ENCODE results near the gene TIMP2.

Gene TIMP2

DNA sequence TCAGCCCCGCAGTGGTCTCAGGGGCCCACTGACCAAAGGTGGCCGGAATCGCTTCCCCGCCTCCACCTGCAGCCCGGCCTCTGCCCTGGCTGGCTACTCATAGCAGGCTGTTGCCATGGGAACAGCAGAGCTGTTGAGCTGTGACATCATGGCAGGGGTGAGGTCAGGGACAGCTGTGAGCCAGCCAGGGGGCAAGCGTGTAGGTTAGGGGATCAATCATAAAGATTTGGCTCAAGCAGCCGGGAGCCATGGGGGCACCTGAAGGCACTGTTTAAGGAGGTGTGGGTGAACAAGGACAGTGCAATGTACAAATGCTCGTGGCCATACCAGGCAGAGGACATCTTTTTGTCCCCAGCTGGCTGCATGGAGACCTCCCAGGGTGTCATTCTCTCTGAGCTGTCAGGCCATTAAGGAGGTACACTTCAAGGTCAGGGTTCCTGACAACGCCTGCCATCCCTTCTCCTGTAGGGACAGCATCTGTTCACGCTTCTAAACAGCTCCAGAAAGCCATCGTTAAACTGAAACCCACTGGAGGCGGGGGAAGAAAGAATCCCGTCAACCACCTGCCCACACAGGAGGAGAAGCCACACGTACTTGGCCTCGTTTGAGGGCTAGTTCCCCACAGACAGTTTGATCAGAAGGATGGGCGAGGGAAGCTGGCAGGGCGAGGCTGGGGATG lies 21.9 kb downstream of the TIMP2 start, which contains the start of gene CEP295NL:
Gene CEP295NL (minus strand): TSS at position 101 of the 679 bp plus-strand sequence. CDS start 1,373 bp downstream, outside the sequence.
- no peak for TF ChIP-seq TAF1 (IDR thresholded peaks at IDR 0.05; ENCODE audit: borderline replicate concordance, insufficient read depth, low read length)
- TF ChIP-seq REST (IDR thresholded peaks at IDR 0.05; ENCODE audit: insufficient read depth in 1 of 2, low read depth in 2 of 2, low read length in 2 of 2), result no peak
- TF ChIP-seq POLR2AphosphoS5 (IDR thresholded peaks at IDR 0.05; ENCODE audit: low read depth, low read length), result no peak
- no peak for TF ChIP-seq SIN3A (IDR thresholded peaks at IDR 0.05; ENCODE audit: borderline replicate concordance, insufficient read depth, low read length)
- no peak for TF ChIP-seq FOXP2 (optimal IDR thresholded peaks at IDR 0.05; ENCODE audit: borderline replicate concordance, extremely low read depth, extremely low read length, insufficient read depth)

DNA sequence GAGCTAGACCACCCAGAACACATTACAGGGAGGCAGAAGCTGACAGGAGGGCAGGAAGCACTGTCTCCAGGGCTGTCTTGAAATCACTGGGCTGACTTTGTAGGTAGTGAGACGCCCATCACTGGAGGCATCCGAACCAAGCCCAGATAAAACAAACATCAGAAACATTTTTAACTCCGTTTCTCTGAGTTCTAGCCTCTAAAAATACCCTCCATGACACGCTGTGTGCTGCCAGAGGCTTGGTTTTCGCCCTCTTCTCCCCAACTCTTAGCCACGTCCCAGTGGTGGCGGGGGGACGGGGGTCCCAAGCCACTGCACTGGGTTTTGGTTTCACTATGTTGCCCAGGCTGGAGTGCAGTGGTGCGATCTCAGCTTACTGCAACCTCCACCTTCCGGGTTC lies 23.4 kb downstream of the TIMP2 start:
- TF ChIP-seq TAF1 (IDR thresholded peaks at IDR 0.05; ENCODE audit: borderline replicate concordance, insufficient read depth, low read length), result no peak

DNA sequence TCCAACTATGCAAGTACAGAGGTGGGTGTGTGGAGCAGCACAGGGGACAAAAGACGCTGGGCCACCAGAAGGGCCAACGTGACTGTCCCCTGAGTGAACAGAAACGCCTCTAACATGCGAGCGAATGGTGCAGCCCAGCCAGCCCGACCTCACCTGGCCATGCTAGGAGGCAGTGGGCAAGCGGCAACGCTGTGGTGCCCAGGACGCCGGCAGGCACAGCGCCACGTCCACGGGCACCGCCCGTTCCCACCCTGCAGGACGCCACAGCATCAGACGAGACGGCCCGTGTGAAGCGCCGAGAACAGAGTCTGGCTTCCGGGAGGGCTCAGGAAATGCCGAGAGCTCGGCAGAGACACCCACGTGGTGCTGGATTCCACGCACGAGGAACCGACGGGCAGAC lies 24.4 kb downstream of the TIMP2 start:
- no peak for TF ChIP-seq REST (IDR thresholded peaks at IDR 0.05; ENCODE audit: insufficient read depth in 1 of 2, low read depth in 2 of 2, low read length in 2 of 2)
- no peak for TF ChIP-seq TAF1 (IDR thresholded peaks at IDR 0.05; ENCODE audit: borderline replicate concordance, insufficient read depth, low read length)
- TF ChIP-seq POLR2AphosphoS5 (IDR thresholded peaks at IDR 0.05; ENCODE audit: low read depth, low read length), result no peak
- TF ChIP-seq FOXP2 (optimal IDR thresholded peaks at IDR 0.05; ENCODE audit: borderline replicate concordance, extremely low read depth, extremely low read length, insufficient read depth), result no peak
- TF ChIP-seq SIN3A (IDR thresholded peaks at IDR 0.05; ENCODE audit: borderline replicate concordance, insufficient read depth, low read length), result no peak

DNA sequence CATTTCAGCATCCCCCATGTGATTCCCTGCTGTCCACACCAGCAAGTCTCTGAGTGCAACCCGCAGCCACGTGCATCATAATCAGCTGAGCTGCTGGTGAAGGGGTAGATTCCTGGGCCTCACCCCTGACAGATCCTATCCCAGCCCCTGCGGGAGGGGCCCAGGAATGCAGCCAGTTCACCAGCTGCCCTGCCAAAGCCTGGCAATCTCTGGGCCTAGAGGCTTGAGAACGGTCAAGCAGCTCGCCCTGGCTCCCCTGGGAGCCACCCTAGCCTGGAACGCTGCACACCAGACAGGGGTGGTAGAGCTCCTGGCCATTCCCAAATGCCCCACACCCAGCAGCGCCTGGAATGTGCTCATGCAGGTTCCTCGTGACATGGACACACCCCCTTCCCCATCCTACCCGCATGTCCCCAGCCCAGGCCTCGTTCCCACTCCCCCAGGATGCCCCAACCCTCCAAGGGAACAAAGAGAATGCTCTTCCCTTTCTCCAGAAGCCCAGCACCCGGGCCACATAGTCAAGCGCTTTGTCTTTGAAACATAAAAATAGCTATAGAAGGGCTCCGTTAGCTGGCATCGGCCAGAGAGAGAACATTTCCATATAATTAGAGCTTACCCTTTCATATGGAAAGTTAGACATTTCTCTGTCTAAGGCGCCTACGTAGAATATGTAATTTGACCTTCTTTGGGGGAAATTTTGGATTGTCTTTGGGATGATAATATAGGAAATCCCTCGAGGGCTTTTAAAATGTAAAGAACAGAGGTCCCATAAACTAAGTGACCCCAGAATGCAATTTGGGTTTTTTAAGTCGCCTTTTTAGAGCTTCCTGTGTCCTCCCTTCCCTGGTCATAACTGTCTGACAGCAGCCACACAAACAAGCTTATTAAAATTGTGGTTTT lies 25.6 kb downstream of the TIMP2 start:
- TF ChIP-seq FOXP2 (optimal IDR thresholded peaks at IDR 0.05; ENCODE audit: borderline replicate concordance, extremely low read depth, extremely low read length, insufficient read depth) (no peak), REST (IDR thresholded peaks at IDR 0.05; ENCODE audit: insufficient read depth in 1 of 2, low read depth in 2 of 2, low read length in 2 of 2) (no peak), TAF1 (IDR thresholded peaks at IDR 0.05; ENCODE audit: borderline replicate concordance, insufficient read depth, low read length) (no peak), POLR2AphosphoS5 (IDR thresholded peaks at IDR 0.05; ENCODE audit: low read depth, low read length) (no peak), SIN3A (IDR thresholded peaks at IDR 0.05; ENCODE audit: borderline replicate concordance, insufficient read depth, low read length) (no peak)

GRCh38 chr17:78898947-78899346 lies 26.2 kb downstream of the TIMP2 start:
- TF ChIP-seq POLR2AphosphoS5 (IDR thresholded peaks at IDR 0.05; ENCODE audit: low read depth, low read length) (no peak), REST (IDR thresholded peaks at IDR 0.05; ENCODE audit: insufficient read depth in 1 of 2, low read depth in 2 of 2, low read length in 2 of 2) (no peak), TAF1 (IDR thresholded peaks at IDR 0.05; ENCODE audit: borderline replicate concordance, insufficient read depth, low read length) (no peak), SIN3A (IDR thresholded peaks at IDR 0.05; ENCODE audit: borderline replicate concordance, insufficient read depth, low read length) (no peak), FOXP2 (optimal IDR thresholded peaks at IDR 0.05; ENCODE audit: borderline replicate concordance, extremely low read depth, extremely low read length, insufficient read depth) (no peak)
